GM21529 (cell line): Measurements from ENCODE around the gene TLK1.
"Not testable (repeated sequence)": the region's sequence is repeated elsewhere in the genome, so short reads cannot be mapped to it uniquely, and the experiment has no call there.

Experiments
- ATAC-seq: cut with Tn5 transposase; IDR thresholded peaks from one replicate; pipeline ENCODE4 v1.9.1; 2021; ENCODE audit not compliant: unreplicated experiment

The TLK1 gene

GRCh38 chr2:171146071-171146470, 14.6 kb downstream of the TLK1 start:
- no peak for ATAC-seq

- ATAC-seq, result no peak
Measured at GRCh38 chr2:171143670-171144062, 17.0 kb downstream of the TLK1 start.

GRCh38 chr2:171142398-171142797, 18.3 kb downstream of the TLK1 start:
- ATAC-seq, result no peak

GRCh38 chr2:171141320-171141719, 19.4 kb downstream of the TLK1 start:
- ATAC-seq, result no peak

- ATAC-seq, result no peak
Measured at GRCh38 chr2:171139860-171140259, 20.8 kb downstream of the TLK1 start.

- peak; percentile 90 for ATAC-seq
Measured at GRCh38 chr2:171136024-171136423, 24.7 kb downstream of the TLK1 start.

- no peak for ATAC-seq
Measured at GRCh38 chr2:171134624-171135230, 26.0 kb downstream of the TLK1 start.

- ATAC-seq, result no peak
Measured at GRCh38 chr2:171132086-171132485, 28.6 kb downstream of the TLK1 start.

- no peak for ATAC-seq
Measured at GRCh38 chr2:171128461-171128860, 32.2 kb downstream of the TLK1 start.

- ATAC-seq, result no peak
Measured at GRCh38 chr2:171124541-171124940, 36.2 kb downstream of the TLK1 start.

- ATAC-seq, result no peak
Measured at GRCh38 chr2:171109571-171109970, 51.1 kb downstream of the TLK1 start.

- no peak for ATAC-seq
Measured at GRCh38 chr2:171109020-171109419, 51.7 kb downstream of the TLK1 start.

GRCh38 chr2:171107803-171108202, 52.9 kb downstream of the TLK1 start:
- ATAC-seq, result no peak

- no peak for ATAC-seq
Measured at GRCh38 chr2:171104379-171104778, 56.3 kb downstream of the TLK1 start.

- ATAC-seq, result no peak
Measured at GRCh38 chr2:171102802-171103201, 57.9 kb downstream of the TLK1 start.

- ATAC-seq, result no peak
Measured at GRCh38 chr2:171100370-171100769, 60.3 kb downstream of the TLK1 start.

GRCh38 chr2:171098607-171099006, 62.1 kb downstream of the TLK1 start:
- ATAC-seq, result no peak

- no peak for ATAC-seq
Measured at GRCh38 chr2:171095014-171095582, 65.6 kb downstream of the TLK1 start.

- ATAC-seq, result not testable (repeated sequence)
Measured at GRCh38 chr2:171091517-171091916, 69.2 kb downstream of the TLK1 start.

GRCh38 chr2:171089489-171089888, 71.2 kb downstream of the TLK1 start:
- ATAC-seq, result no peak

- ATAC-seq, result no peak
Measured at GRCh38 chr2:171088057-171088834, 72.4 kb downstream of the TLK1 start.

GRCh38 chr2:171087547-171087946, 73.1 kb downstream of the TLK1 start:
- ATAC-seq, result no peak
